Smooth muscle cell of trachea (primary cell): ENCODE data around the gene TPI1. TPM values are rescaled to one million over a fixed set of nuclear protein-coding genes. Genes with fewer than 3 reads are reported as not detected.

Experiments used
- total RNA-seq: library from RNA; depleted of rRNA; stranded (reverse); fragments of >200 nt; gene quantifications from 2 replicates; pipeline ENCODE4 v1.2.1, GENCODE V29; 2014

Gene TPI1
- 1,080 and 1,447 TPM in 2 replicates for total RNA-seq

GRCh38 chr12:6867413-6868210 lies at the start of gene TPI1:
TPI1 (plus strand) TSS chr12:6867531; CDS start chr12:6867567, 36 bp downstream.

GRCh38 chr12:6821591-6822425 lies 45.5 kb upstream of the TPI1 start, which contains the start of gene GPR162:
GPR162 (plus strand) TSS chr12:6821821; CDS start chr12:6823899, 2,078 bp downstream.

GRCh38 chr12:6827982-6828780 lies 39.1 kb upstream of the TPI1 start, which contains the start of gene P3H3:
P3H3 (plus strand) TSS chr12:6828407; CDS start chr12:6828441, 34 bp downstream.

GRCh38 chr12:6840761-6841515 lies 26.4 kb upstream of the TPI1 start, which contains the start of gene GNB3:
GNB3 (plus strand) TSS chr12:6840925; CDS start chr12:6841288, 363 bp downstream.

GRCh38 chr12:6851153-6851920 lies 16.0 kb upstream of the TPI1 start, which contains the start of gene CDCA3:
CDCA3 (minus strand) TSS chr12:6851286; CDS start chr12:6850952, 334 bp downstream.

GRCh38 chr12:6851921-6852650 lies 15.2 kb upstream of the TPI1 start, which contains the start of gene USP5:
USP5 (plus strand) TSS chr12:6852150; CDS start chr12:6852180, 30 bp downstream.

GRCh38 chr12:6873094-6874014 lies 6.0 kb downstream of the TPI1 start, which contains the start of gene SPSB2:
SPSB2 (minus strand) TSS chr12:6873303; CDS start chr12:6872901, 402 bp downstream.

GRCh38 chr12:6904280-6905276 lies 37.2 kb downstream of the TPI1 start, which contains the start of gene LRRC23:
LRRC23 (plus strand) TSS chr12:6904822; CDS start chr12:6905634, 812 bp downstream.

GRCh38 chr12:6914246-6914946 lies 47.1 kb downstream of the TPI1 start, which contains the start of gene ENO2:
ENO2 (plus strand) TSS chr12:6914580; CDS start chr12:6915833, 1,253 bp downstream.

Other genes with a start within 250 kb of the TPI1 start
- gene LPAR5, start 231.6 kb upstream of the TPI1 start, total RNA-seq: not detected in 2 replicates
- 0.29 and 0.50 TPM in 2 replicates for gene ACRBP, start 220.1 kb upstream of the TPI1 start, total RNA-seq
- gene ING4, start 204.4 kb upstream of the TPI1 start, total RNA-seq: 39.7 and 53.5 TPM in 2 replicates
- gene ZNF384, start 178.2 kb upstream of the TPI1 start, total RNA-seq: 12.7 and 13.2 TPM in 2 replicates
- gene PIANP, start 166.7 kb upstream of the TPI1 start, total RNA-seq: 0.33 and 1.0 TPM in 2 replicates
- gene COPS7A, start 143.5 kb upstream of the TPI1 start, total RNA-seq: 83.2 and 106 TPM in 2 replicates
- gene MLF2, start 114.4 kb upstream of the TPI1 start, total RNA-seq: 178 and 182 TPM in 2 replicates
- 39.2 and 99.2 TPM in 2 replicates for gene PTMS, start 101.2 kb upstream of the TPI1 start, total RNA-seq
- gene LAG3, start 95.0 kb upstream of the TPI1 start, total RNA-seq: 0.15 and 0.17 TPM in 2 replicates
- gene CD4, start 78.0 kb upstream of the TPI1 start, total RNA-seq: 0.15 and 2.2 TPM in 2 replicates
- 6.1 and 6.8 TPM in 2 replicates for gene GPR162, start 45.7 kb upstream of the TPI1 start, total RNA-seq
- 121 and 150 TPM in 2 replicates for gene P3H3, start 39.1 kb upstream of the TPI1 start, total RNA-seq
- gene GNB3, start 26.6 kb upstream of the TPI1 start, total RNA-seq: 1.7 and 2.9 TPM in 2 replicates
- gene CDCA3, start 16.2 kb upstream of the TPI1 start, total RNA-seq: 3.3 and 25.9 TPM in 2 replicates
- gene USP5, start 15.4 kb upstream of the TPI1 start, total RNA-seq: 97.8 and 134 TPM in 2 replicates
- 6.3 and 14.1 TPM in 2 replicates for gene SPSB2, start 5.8 kb downstream of the TPI1 start, total RNA-seq
- gene LRRC23, start 37.3 kb downstream of the TPI1 start, total RNA-seq: 13.2 and 14.9 TPM in 2 replicates
- gene ENO2, start 47.0 kb downstream of the TPI1 start, total RNA-seq: 20.1 and 29.3 TPM in 2 replicates
- gene ATN1, start 60.4 kb downstream of the TPI1 start, total RNA-seq: 16.9 and 31.9 TPM in 2 replicates
- not detected in 2 replicates for gene RNU7-1, start 76.3 kb downstream of the TPI1 start, total RNA-seq
- 61.5 and 94.6 TPM in 2 replicates for gene C12orf57, start 76.5 kb downstream of the TPI1 start, total RNA-seq
- gene PTPN6, start 83.8 kb downstream of the TPI1 start, total RNA-seq: under 0.01 TPM in 1 of 2 replicates, not detected in the other
- 176 and 184 TPM in 2 replicates for gene PHB2, start 103.1 kb downstream of the TPI1 start, total RNA-seq
- gene EMG1, start 103.4 kb downstream of the TPI1 start, total RNA-seq: 35.2 and 55.0 TPM in 2 replicates
- gene LPCAT3, start 150.9 kb downstream of the TPI1 start, total RNA-seq: 15.1 and 17.9 TPM in 2 replicates
- 307 and 827 TPM in 2 replicates for gene C1S, start 193.2 kb downstream of the TPI1 start, total RNA-seq
- 159 and 432 TPM in 2 replicates for gene C1R, start 224.9 kb downstream of the TPI1 start, total RNA-seq
- 50.2 and 82.0 TPM in 2 replicates for gene C1RL, start 241.7 kb downstream of the TPI1 start, total RNA-seq